GM10266 (cell line): ENCODE results near the gene GNG13.

ENCODE experiments used
- DNase-seq: peaks from one replicate; pipeline ENCODE4 v3.0.0; 2012; ENCODE audit errors: extremely low spot score
- CTCF ChIP-seq: IDR thresholded peaks from 2 replicates; pipeline ENCODE4 v1.5.1; 2012; ENCODE audit warnings: mild to moderate bottlenecking, low read depth; ENCODE audit not compliant: control insufficient read depth, insufficient read depth; ENCODE audit errors: missing control alignments

The GNG13 gene

GRCh38 chr16:774086-775001, 26.2 kb downstream of the GNG13 start:
- DNase-seq, result no peak
- no peak for TF ChIP-seq CTCF

- no peak for TF ChIP-seq CTCF
- no peak for DNase-seq
Observed at GRCh38 chr16:772959-773358, 27.6 kb downstream of the GNG13 start.

- TF ChIP-seq CTCF, result no peak
- DNase-seq, result no peak
Observed at GRCh38 chr16:770411-770810, 30.1 kb downstream of the GNG13 start.

- no peak for TF ChIP-seq CTCF
- no peak for DNase-seq
Observed at GRCh38 chr16:769934-770333, 30.6 kb downstream of the GNG13 start.

GRCh38 chr16:769184-769784, 31.2 kb downstream of the GNG13 start:
- DNase-seq, result no peak
- no peak for TF ChIP-seq CTCF

- no peak for DNase-seq
- TF ChIP-seq CTCF, result no peak
Observed at GRCh38 chr16:768428-768827, 32.1 kb downstream of the GNG13 start.

- TF ChIP-seq CTCF, result no peak
- no peak for DNase-seq
Observed at GRCh38 chr16:767743-768235, 32.7 kb downstream of the GNG13 start.
